ENCODE results near the gene MIEF2.
"Not testable (repeated sequence)": the region's sequence is repeated elsewhere in the genome, so short reads cannot be mapped to it uniquely, and the experiment has no call there.

The MIEF2 gene

DNA sequence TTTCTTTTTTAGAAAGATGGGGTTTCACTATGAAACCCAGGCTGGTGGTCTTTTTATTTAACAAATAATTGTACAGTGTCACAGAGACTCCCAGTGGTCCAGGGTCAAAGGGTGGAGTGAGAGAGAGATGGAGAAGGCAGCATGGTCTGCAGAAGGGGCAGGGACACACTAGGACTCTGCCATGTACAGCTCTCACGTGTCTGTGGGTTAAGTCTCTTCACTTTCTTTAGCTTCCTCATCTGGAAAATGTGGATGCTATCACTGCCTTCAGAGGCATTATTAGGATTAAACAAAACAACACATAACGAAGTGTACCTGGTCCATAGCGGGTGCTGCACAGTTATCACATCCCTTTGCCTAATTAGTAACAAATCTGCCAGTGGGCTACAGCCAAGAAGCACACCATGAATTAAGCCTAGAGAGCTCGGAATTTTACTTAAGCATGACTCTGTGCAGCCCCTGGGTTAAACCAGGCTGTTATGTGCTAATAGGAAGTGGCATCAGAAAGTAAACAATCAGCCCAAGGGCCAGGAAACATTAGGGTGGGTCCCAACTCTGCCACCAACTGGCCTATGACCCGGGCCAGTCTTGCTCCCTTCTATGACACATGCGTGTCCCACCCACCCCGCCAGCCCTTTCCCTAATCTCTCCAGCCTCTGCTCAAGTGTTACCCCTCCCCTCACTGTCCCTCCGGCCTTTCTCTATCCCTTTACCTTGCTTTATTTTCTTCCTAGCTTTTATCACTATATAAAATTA lies 40.4 kb downstream of the MIEF2 start:
- no peak for DNase-seq

DNA sequence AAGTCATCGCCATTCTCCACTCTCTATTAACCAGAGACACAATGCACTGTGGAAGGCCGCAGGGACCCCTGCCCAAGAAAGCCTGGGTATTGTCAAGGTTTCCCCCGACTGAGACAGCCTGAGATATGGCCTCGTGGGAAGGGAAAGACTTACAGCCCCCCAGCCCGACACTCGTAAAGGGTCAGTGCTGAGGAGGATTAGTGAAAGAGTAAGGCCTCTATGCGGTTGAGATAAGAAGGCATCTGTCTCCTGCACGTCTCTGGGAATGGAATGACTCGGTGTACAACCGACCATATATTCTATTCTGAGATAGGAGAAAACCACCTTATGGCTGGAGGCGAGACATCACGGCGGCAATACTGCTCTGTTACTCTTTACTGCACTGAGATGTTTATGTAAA lies 42.7 kb downstream of the MIEF2 start:
- not testable (repeated sequence) for DNase-seq

DNA sequence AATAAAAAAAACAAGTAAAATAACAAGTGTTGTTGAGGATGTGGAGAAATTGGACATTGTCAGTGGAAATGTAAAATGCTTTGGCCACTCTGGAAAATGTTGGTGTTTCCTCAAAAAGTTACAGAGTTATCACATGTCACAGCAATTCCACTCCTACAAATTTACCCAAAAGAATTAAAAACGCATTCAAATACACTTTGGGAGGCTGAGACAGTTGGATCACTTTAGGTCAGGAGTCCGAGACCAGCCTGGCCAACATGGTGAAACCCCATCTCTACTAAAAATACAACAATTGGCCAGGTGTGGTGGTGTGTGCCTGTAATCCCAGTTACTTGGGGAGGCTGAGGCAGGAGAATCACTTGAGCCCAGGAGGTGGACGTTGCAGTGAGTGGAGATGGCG lies 48.7 kb downstream of the MIEF2 start:
- DNase-seq = no peak

DNA sequence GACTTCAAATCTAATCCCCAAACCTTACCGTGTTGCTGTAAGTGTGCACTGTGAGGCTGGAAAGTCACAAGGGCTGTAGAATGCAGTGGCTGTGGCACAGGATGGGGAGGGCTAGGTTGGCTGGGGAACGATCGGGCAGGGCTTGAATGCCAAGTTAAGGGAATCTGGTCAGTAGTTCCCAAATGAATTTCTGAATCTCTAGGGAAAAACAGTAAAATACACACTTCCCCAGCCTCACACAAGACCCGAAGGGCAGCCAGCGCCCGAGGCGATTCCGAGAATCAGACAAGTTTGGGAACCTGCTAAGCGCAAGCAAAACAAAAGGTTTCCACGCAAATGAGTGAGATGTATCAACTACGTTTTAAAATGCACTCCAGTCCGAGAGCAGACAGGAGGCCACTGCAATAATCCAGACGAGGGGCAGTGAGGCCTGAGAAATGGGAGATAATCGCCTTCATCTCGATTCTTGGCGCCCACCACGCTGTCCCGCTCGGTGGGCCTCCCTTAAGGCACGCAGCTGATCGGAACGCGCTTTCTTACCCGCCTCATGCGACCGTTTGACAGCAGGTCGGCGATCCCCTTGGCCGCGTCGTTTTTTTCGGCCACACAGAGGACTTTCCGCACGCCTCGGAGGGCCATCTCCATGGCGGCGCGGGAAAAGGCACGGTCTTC lies 53.7 kb downstream of the MIEF2 start:
- DNase-seq = peak; percentile 15

DNA sequence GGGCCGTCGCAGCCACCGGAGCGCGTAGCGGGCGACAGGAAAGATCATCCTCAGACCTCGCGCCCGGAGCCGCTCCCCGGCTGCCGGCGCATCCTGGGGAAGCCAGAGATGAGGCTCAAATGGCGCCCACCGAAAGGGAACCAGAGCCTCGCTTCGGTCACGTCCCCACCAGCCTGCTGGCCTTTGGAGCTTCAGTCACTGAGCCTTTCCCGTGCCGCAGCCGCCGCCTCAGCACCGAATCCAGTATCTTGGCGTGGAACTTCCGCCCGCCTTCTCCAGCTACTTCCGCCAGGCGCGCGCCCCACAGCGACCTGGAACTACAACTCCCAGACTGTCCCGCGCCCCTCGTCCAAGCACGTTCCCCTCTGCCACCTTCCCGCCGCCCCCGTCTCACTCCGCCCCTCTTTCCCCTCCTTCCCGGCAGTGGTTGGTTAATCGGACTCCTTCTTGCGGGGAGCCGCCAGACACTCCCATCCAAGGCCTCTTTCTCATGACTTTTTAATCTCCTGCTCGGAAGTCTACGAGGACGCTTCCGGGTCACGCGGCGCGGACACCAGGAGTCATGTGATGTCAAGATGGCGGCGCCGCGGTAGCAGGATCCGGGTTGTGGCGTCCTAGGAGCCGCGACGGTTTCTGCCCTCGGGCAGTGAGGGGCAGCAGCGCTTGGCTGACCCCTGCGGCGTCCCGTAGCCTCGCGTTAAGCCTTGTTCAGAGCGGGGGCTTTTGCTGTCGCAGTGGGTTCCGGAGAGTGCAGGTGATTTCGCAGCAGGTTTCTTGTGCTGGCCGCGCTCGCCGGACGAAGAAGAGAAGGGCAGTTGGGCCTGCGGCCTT lies 54.5 kb downstream of the MIEF2 start, which contains the start of the genes SMCR8 and TOP3A:
TSS of gene SMCR8 (plus strand) at position 563 of the 831 bp plus-strand sequence. CDS start 497 bp downstream, outside the sequence.
TSS of gene TOP3A (minus strand) at position 264 of the 831 bp plus-strand sequence. CDS start at position 48, 216 bp downstream.
- DNase-seq = peak; percentile 98

DNA sequence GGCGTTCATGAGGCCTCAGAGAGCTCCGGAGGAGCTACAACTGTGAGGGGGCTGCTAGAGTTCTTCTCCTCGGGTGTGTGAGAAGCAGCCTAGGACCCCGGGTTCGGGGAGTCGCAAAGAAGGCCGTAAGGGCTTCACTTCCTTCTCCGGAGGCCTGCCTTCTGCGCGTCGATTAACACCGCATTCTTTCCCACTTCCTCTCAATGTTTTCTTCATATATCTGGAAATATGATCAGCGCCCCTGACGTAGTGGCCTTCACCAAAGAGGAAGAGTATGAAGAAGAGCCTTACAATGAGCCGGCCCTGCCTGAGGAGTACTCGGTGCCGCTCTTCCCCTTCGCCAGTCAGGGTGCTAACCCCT lies 55.1 kb downstream of the MIEF2 start:
- peak; percentile 54 for DNase-seq

DNA sequence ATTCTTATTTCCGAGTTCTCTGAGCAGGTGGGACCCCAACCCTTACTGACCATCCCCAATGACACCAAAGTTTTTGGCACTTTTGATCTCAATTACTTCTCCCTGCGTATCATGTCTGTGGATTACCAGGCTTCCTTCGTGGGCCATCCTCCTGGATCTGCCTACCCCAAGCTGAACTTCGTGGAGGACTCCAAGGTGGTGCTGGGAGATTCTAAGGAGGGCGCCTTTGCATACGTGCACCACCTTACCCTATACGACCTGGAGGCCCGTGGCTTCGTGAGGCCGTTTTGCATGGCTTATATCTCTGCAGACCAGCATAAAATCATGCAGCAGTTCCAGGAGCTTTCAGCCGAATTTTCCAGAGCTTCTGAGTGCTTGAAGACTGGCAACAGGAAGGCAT lies 55.5 kb downstream of the MIEF2 start:
- no peak for DNase-seq

Measured in central memory CD4-positive, alpha-beta T cell (primary cell).